GM21528 (cell line): ENCODE results near the gene EIF3B.

Source experiments
- ATAC-seq: cut with Tn5 transposase; IDR thresholded peaks from one replicate; pipeline ENCODE4 v1.9.1; 2021; ENCODE audit warnings: mild to moderate bottlenecking, moderate library complexity; ENCODE audit not compliant: unreplicated experiment, low FRiP score

EIF3B gene

DNA sequence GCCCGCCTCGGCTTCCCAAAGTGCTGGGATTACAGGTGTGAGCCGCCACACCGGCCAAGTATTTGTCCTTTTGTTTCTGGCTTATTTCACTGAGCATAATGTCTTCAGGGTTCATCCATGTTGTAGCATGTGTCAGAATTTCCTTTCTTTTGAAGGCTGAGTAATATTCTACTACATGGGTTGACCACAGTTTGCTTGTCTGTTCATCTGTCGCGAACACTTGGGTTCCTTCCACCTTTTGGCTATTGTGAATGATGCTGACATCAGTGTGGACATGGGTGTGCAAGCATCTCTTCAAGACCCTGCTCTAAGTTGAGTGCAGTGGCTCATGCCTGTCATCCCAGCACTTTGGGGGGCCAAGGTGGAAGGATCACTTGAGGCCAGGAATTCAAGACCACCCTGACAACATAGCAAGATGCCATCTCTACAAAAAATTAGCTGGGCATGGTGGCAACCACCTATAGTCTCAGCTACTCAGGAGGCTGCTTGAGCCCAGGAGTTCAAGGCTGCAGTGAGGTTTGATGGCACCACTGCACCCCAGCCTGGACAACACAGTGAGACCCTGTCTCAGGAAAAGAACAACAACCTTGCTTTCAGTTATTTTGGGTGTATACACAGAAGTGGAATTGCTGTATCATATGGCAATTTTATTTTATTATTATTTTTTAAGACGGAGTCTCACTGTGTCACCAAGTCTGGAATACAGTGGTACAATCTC lies 65.7 kb downstream of the EIF3B start:
- no peak for ATAC-seq

DNA sequence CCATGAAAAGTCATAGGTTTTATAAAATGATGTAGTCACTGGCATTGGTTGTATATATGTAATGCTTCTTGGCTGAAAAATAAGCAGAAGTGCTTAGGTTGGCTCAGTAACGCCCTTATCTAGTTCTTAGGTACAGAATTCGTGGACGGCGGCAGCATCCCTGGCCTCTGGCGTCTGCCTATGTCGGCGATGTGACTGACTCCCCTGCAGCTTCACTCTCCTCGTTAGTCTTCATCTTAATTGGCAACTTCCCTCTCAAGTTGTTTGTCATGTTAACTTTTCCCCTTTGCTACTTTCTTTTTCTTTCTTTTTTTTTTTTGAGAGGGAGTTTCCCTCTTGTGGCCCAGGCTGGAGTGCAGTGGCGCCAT lies 67.3 kb downstream of the EIF3B start:
- ATAC-seq = no peak

DNA sequence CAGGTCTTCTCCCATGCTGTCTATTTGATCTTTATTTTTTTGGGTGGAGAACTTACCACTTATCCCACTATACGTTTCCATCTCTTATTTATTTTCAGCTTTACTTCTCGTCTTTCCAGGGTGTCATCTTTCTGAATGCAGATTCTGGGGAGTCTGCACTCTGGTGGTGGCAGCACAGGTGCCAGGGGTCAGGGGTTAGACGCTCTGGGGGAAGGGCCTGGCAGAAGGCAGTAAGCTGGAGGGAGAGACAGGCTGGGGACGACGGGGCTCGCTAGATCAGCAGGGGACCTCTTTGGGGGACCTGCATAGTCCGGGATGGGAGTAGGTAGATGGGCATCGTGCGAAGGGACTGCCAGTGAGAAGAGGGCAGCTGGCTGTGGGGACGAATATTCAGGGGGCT lies 71.1 kb downstream of the EIF3B start:
- no peak for ATAC-seq
